Mesendoderm (in vitro differentiated cells): ENCODE results near the gene TSSK2.

Experiments used
- DNase-seq: peaks from one replicate; pipeline ENCODE4 v3.0.0; 2013
- H2AK5ac ChIP-seq: 2 replicates; pipeline ENCODE4 v1.6.1; 2013; ENCODE audit warnings: low read length, inconsistent platforms
- H2BK120ac ChIP-seq: 2 replicates; pipeline ENCODE4 v1.6.1; 2013; ENCODE audit warnings: low read depth, mild to moderate bottlenecking, low read length, moderate library complexity, mixed read lengths
- H2BK15ac ChIP-seq: replicated peaks from 2 replicates; pipeline ENCODE4 v1.6.1; 2013; ENCODE audit warnings: low read depth, mild to moderate bottlenecking, moderate library complexity
- H2BK5ac ChIP-seq: 2 replicates; pipeline ENCODE4 v1.6.1; 2013; ENCODE audit warnings: low read length, inconsistent platforms
- H3K18ac ChIP-seq: 2 replicates; pipeline ENCODE4 v1.6.1; 2013; ENCODE audit warnings: mild to moderate bottlenecking, low read length, mixed read lengths
- H3K23ac ChIP-seq: one replicate; pipeline ENCODE4 v1.6.1; 2013; ENCODE audit warnings: low read length
- H3K27ac ChIP-seq: 2 replicates; pipeline ENCODE4 v1.5.1; 2013; ENCODE audit warnings: low read depth, mild to moderate bottlenecking, inconsistent platforms, low read length, moderate library complexity
- H3K27me3 ChIP-seq: 2 replicates; pipeline ENCODE4 v1.6.1; 2013; ENCODE audit warnings: low read length, control low read depth, mild to moderate bottlenecking, inconsistent platforms; ENCODE audit not compliant: insufficient read depth, poor library complexity
- H3K36me3 ChIP-seq: 2 replicates; pipeline ENCODE4 v1.6.1; 2013; ENCODE audit warnings: low read length, inconsistent platforms; ENCODE audit not compliant: control insufficient read depth, insufficient read depth
- H3K4ac ChIP-seq: one replicate; pipeline ENCODE4 v1.6.1; 2013; ENCODE audit warnings: low read depth, mild to moderate bottlenecking, low read length, moderate library complexity
- H3K4me1 ChIP-seq: 2 replicates; pipeline ENCODE4 v1.6.1; 2013; ENCODE audit warnings: low read depth, low read length, inconsistent platforms; ENCODE audit not compliant: control insufficient read depth
- H3K4me2 ChIP-seq: 2 replicates; pipeline ENCODE4 v1.6.1; 2013; ENCODE audit warnings: low read length
- H3K4me3 ChIP-seq: 2 replicates; pipeline ENCODE4 v1.5.1; 2013; ENCODE audit warnings: mild to moderate bottlenecking, low read length
- H3K56ac ChIP-seq: one replicate; pipeline ENCODE4 v1.6.1; 2013; ENCODE audit warnings: low read length
- H3K79me1 ChIP-seq: 2 replicates; pipeline ENCODE4 v1.6.1; 2013; ENCODE audit warnings: low read length, inconsistent platforms
- H3K79me2 ChIP-seq: 2 replicates; pipeline ENCODE4 v1.6.1; 2013; ENCODE audit warnings: mild to moderate bottlenecking, low read length; ENCODE audit not compliant: control insufficient read depth, insufficient read depth
- H3K9ac ChIP-seq: 2 replicates; pipeline ENCODE4 v1.6.1; 2013; ENCODE audit warnings: low read length, inconsistent platforms
- H4K5ac ChIP-seq: one replicate; pipeline ENCODE4 v1.6.1; 2013; ENCODE audit warnings: low read length
- H4K8ac ChIP-seq: one replicate; pipeline ENCODE4 v1.6.1; 2013; ENCODE audit warnings: low read depth, mild to moderate bottlenecking, control low read depth, low read length, moderate library complexity
- WGBS: extraction: QIAGEN DNeasy Blood & Tissue Kit; methylation state at CpG from one replicate; pipeline ENCODE4 v1.1.7; 2013; ENCODE audit warnings: low lambda C conversion rate, missing lambda C conversion rate; ENCODE audit not compliant: insufficient coverage; ENCODE audit errors: extremely low coverage; 5-methylcytosine and 5-hydroxymethylcytosine counted together

TSSK2 gene

GRCh38 chr22:19177164-19178064 is 46.3 kb downstream of the TSSK2 start:
- peak overlapping the region; percentile 28 for H3K4ac ChIP-seq
- peak overlapping the region; percentile 82 for H3K18ac ChIP-seq
- no peaks in the 10 kb centered on the region for H3K27me3 ChIP-seq
- no peak for DNase-seq
- H2BK120ac ChIP-seq = no peak overlapping the region
- no peak overlapping the region for H2AK5ac ChIP-seq
- H3K4me3 ChIP-seq = peak overlapping the region; percentile 78
- peak overlapping the region; percentile 91 for H3K9ac ChIP-seq
- no CpG with 5 or more reads among the region's 55 CpGs for WGBS
- no peak overlapping the region for H4K5ac ChIP-seq
- H3K23ac ChIP-seq = peak overlapping the region; percentile 74
- peak overlapping the region; percentile 73 for H3K4me2 ChIP-seq
- peaks cover 11% of the 10 kb centered on the region for H3K4me1 ChIP-seq
- peak overlapping the region; percentile 94 for H3K56ac ChIP-seq
- H3K27ac ChIP-seq = peak overlapping the region; percentile 74
- peaks cover 3% of the 10 kb centered on the region for H3K36me3 ChIP-seq
- peaks cover 30% of the 10 kb centered on the region for H3K79me1 ChIP-seq
- no peak overlapping the region for H2BK5ac ChIP-seq
- no peak overlapping the region for H4K8ac ChIP-seq
- peaks cover 19% of the 10 kb centered on the region for H3K79me2 ChIP-seq
- H2BK15ac ChIP-seq = no peak overlapping the region

- WGBS = no CpG with 5 or more reads among the region's 80 CpGs
- H3K79me2 ChIP-seq = peaks cover 12% of the 10 kb centered on the region
- DNase-seq = peak; percentile 46
These were observed 47.1 kb downstream of the TSSK2 start for GRCh38 chr22:19178065-19178656.

GRCh38 chr22:19178657-19179496 is 47.8 kb downstream of the TSSK2 start, which contains the start of gene SLC25A1:
Gene SLC25A1, minus strand, starts transcription at chr22:19178736. Its CDS starts 63 bp downstream, at chr22:19178673.
- Histone ChIP-seq H2BK15ac (no peak within 1 kb of the TSS), H4K5ac (no peak within 1 kb of the TSS), H4K8ac (no peak within 1 kb of the TSS), H3K4me3 (peak within 1 kb of the TSS; percentile 78), H3K9ac (peak within 1 kb of the TSS; percentile 91), H2BK120ac (no peak within 1 kb of the TSS), H3K4me1 (peaks cover 8% of the 10 kb centered on the region), H3K4ac (peak within 1 kb of the TSS; percentile 7), H3K36me3 (peaks cover 3% of the 10 kb centered on the region), H2BK5ac (peak within 1 kb of the TSS; percentile 45), H3K56ac (peak within 1 kb of the TSS; percentile 94), H3K79me2 (peaks cover 10% of the 10 kb centered on the region), H3K27ac (peak within 1 kb of the TSS; percentile 74), H3K27me3 (no peaks in the 10 kb centered on the region), H3K79me1 (peaks cover 24% of the 10 kb centered on the region), H2AK5ac (no peak within 1 kb of the TSS), H3K4me2 (peak within 1 kb of the TSS; percentile 87), H3K18ac (peak within 1 kb of the TSS; percentile 82), H3K23ac (peak within 1 kb of the TSS; percentile 85)
- DNase-seq = peak; percentile 91
- no CpG with 5 or more reads among the region's 86 CpGs for WGBS

More at GRCh38 chr22:19178065-19178656, 47.1 kb downstream of the TSSK2 start:
- Histone ChIP-seq H3K4me2 (peak overlapping the region; percentile 73), H3K9ac (peak overlapping the region; percentile 91), H3K36me3 (peaks cover 3% of the 10 kb centered on the region), H3K18ac (peak overlapping the region; percentile 82), H3K23ac (peak overlapping the region; percentile 85), H3K27me3 (no peaks in the 10 kb centered on the region), H2BK5ac (no peak overlapping the region), H4K5ac (no peak overlapping the region), H2BK15ac (no peak overlapping the region), H3K56ac (peak overlapping the region; percentile 94), H3K4me3 (peak overlapping the region; percentile 78), H4K8ac (no peak overlapping the region), H3K4ac (peak overlapping the region; percentile 7), H2AK5ac (no peak overlapping the region), H3K27ac (peak overlapping the region; percentile 74), H2BK120ac (no peak overlapping the region), H3K79me1 (peaks cover 24% of the 10 kb centered on the region), H3K4me1 (peaks cover 8% of the 10 kb centered on the region)

- Histone ChIP-seq H3K4me3 (peak overlapping the region; percentile 57), H2AK5ac (no peak overlapping the region), H3K4me2 (peak overlapping the region; percentile 87), H3K9ac (peak overlapping the region; percentile 81), H2BK15ac (no peak overlapping the region), H4K8ac (no peak overlapping the region), H3K56ac (peak overlapping the region; percentile 90), H3K79me1 (peaks cover 17% of the 10 kb centered on the region), H2BK5ac (no peak overlapping the region), H3K27me3 (no peaks in the 10 kb centered on the region), H3K18ac (no peak overlapping the region), H3K36me3 (peaks cover 3% of the 10 kb centered on the region), H3K27ac (no peak overlapping the region), H3K4ac (no peak overlapping the region), H3K79me2 (peaks cover 10% of the 10 kb centered on the region), H2BK120ac (no peak overlapping the region), H3K4me1 (peaks cover 3% of the 10 kb centered on the region), H3K23ac (no peak overlapping the region), H4K5ac (no peak overlapping the region)
- DNase-seq = peak; percentile 90
- no CpG with 5 or more reads among the region's 15 CpGs for WGBS
These were observed 48.5 kb downstream of the TSSK2 start for GRCh38 chr22:19179497-19180048.

GRCh38 chr22:19180234-19180633 is 49.1 kb downstream of the TSSK2 start:
- Histone ChIP-seq H3K36me3 (peaks cover 3% of the 10 kb centered on the region), H2BK120ac (no peak overlapping the region), H2BK15ac (no peak overlapping the region), H3K79me2 (peaks cover 10% of the 10 kb centered on the region), H3K4me3 (no peak overlapping the region), H4K5ac (no peak overlapping the region), H3K27ac (no peak overlapping the region), H4K8ac (no peak overlapping the region), H3K79me1 (peaks cover 13% of the 10 kb centered on the region), H3K4me2 (no peak overlapping the region), H3K18ac (no peak overlapping the region), H2BK5ac (no peak overlapping the region), H3K27me3 (no peaks in the 10 kb centered on the region), H2AK5ac (no peak overlapping the region), H3K4me1 (peaks cover 3% of the 10 kb centered on the region), H3K4ac (no peak overlapping the region), H3K9ac (no peak overlapping the region), H3K56ac (no peak overlapping the region), H3K23ac (no peak overlapping the region)
- DNase-seq = no peak
- no CpG with 5 or more reads among the region's 9 CpGs for WGBS
